MM.1S (cell line): Measurements from ENCODE around the gene RNF187.

Source experiments
- DNase-seq: peaks from one replicate; pipeline ENCODE4 v3.0.0-alpha.2; 2015
- H2AFZ ChIP-seq: fragments of 300-600 bp; sonication (generic); 2 replicates; pipeline ENCODE4 v1.6.0; 2016; ENCODE audit warnings: antibody characterized with exemption, low read length
- H3F3A ChIP-seq: fragments of 300-600 bp; sonication (generic); 2 replicates; pipeline ENCODE4 v1.6.1; 2016; ENCODE audit warnings: mild to moderate bottlenecking, antibody characterized with exemption, low read length, moderate library complexity, mixed read lengths; ENCODE audit not compliant: insufficient read depth
- H3K27ac ChIP-seq: fragments of 300-600 bp; sonication (generic); 2 replicates; pipeline ENCODE4 v1.5.1; 2016; ENCODE audit warnings: mild to moderate bottlenecking, low read length
- H3K27me3 ChIP-seq: fragments of 300-600 bp; sonication (generic); replicated peaks from 2 replicates; pipeline ENCODE4 v1.6.0; 2016; ENCODE audit warnings: low read length; ENCODE audit not compliant: insufficient read depth
- H3K36me3 ChIP-seq: fragments of 300-600 bp; sonication (generic); replicated peaks from 2 replicates; pipeline ENCODE4 v1.6.1; 2016; ENCODE audit warnings: mild to moderate bottlenecking, low read length, mixed read lengths; ENCODE audit not compliant: insufficient read depth
- H3K4me1 ChIP-seq: fragments of 300-600 bp; sonication (generic); 2 replicates; pipeline ENCODE4 v1.6.1; 2016; ENCODE audit warnings: low read length, mixed read lengths
- H3K4me2 ChIP-seq: fragments of 300-600 bp; sonication (generic); 2 replicates; pipeline ENCODE4 v1.6.0; 2016; ENCODE audit warnings: low read depth, low read length
- H3K4me3 ChIP-seq: fragments of 300-600 bp; sonication (generic); 2 replicates; pipeline ENCODE4 v1.5.1; 2016; ENCODE audit warnings: low read length, mixed read lengths
- H3K79me2 ChIP-seq: fragments of 300-600 bp; sonication (generic); 2 replicates; pipeline ENCODE4 v1.6.1; 2016; ENCODE audit warnings: mixed run types, low read length, mixed read lengths
- H3K9ac ChIP-seq: fragments of 300-600 bp; sonication (generic); 2 replicates; pipeline ENCODE4 v1.6.1; 2016; ENCODE audit warnings: low read length, mixed read lengths
- H3K9me2 ChIP-seq: fragments of 300-600 bp; sonication (generic); replicated peaks from 2 replicates; pipeline ENCODE4 v1.6.1; 2016; ENCODE audit warnings: mild to moderate bottlenecking, low read length, mixed read lengths; ENCODE audit not compliant: insufficient read depth
- H3K9me3 ChIP-seq: fragments of 300-600 bp; sonication (generic); replicated peaks from 2 replicates; pipeline ENCODE4 v1.6.1; 2016; ENCODE audit warnings: mild to moderate bottlenecking, low read length, mixed read lengths; ENCODE audit not compliant: insufficient read depth
- H4K20me1 ChIP-seq: fragments of 300-600 bp; sonication (generic); 2 replicates; pipeline ENCODE4 v1.6.1; 2016; ENCODE audit warnings: mild to moderate bottlenecking, low read length, moderate library complexity, mixed read lengths; ENCODE audit not compliant: insufficient read depth
- EZH2 ChIP-seq: fragments of 300-600 bp; sonication (generic); optimal IDR thresholded peaks from 2 replicates; pipeline ENCODE3; 2017; ENCODE audit warnings: low read depth, mild to moderate bottlenecking, antibody characterized with exemption, low read length, mixed read lengths
- EZH2phosphoT487 ChIP-seq: fragments of 300-600 bp; sonication (generic); IDR thresholded peaks from 2 replicates; pipeline ENCODE4 v1.6.1; 2018; ENCODE audit warnings: antibody characterized with exemption, low read length
- TF ChIP-seq, protein P1 (sequence below): fragments of 300-600 bp; sonication (generic); IDR thresholded peaks from 2 replicates; pipeline ENCODE4 v1.5.1; 2016; ENCODE audit warnings: antibody characterized with exemption, low read length, mixed read lengths

The RNF187 gene

DNA sequence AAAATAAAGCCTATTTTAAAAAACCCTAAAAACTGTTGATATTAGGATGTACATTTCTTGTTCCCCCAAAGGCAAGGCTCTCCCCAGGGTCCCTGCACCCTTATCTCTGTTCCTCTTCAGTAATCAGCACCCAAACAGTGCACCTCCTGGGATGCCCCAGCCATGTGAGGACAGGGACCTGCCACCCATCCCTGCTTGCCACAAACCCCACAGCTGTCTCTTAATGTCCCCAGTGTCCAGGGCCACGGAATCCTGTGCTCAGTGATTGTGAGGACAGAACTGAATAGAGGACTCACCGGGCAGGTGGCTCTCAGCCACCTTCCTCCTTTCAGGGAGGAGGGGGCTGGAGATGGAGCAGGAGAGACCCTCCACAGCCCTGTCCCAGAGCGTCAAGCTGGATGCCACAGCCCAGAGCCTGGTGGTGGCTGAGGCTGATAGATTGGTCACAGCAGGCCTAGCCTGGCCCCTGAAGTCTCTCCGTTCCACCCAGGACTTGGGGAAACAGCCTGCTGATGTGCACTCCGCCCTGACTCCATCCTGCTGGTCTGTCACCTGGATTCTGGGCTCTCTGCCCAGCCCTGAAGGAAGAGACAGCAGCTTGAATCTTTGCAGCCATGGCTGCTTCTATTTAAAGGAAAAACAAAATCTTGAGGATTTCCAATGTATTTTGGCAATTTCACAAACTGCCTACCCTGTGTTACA is 23.1 kb downstream of the RNF187 start:
- Histone ChIP-seq H3K27me3 (no peaks in the 10 kb centered on the region), H3K4me2 (no peak overlapping the region), H2AFZ (no peak overlapping the region)

DNA sequence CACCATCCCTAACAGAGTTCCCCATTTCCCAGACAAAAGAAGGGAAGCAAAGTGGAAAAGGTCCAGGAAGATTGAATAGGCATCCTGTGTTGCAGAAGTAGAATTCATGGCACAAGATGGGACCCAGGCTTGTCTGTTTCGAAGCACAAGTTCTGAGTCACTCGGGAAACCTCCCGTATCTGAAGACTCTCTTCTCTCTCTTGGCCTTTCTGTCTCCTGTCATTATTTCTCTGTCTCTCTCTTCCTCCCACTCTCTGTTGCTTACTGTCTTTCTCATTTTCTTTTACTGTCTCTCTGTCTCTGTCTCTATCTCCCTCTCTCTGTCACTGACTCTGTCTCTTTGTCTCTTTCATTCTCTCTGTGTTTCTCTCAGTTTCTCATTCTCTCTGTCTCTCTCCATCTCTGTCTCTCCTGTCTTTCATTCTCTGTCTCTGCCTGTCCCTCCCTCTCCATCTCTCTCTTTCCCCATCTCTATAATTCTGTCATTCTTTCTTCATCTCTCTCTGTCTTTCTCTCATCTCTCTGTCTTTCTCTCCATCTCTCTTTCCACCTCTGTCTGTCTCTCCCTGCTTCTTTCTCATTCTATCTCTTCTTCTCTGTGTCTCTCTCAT is 23.7 kb downstream of the RNF187 start:
- no peak overlapping the region for H3K9ac ChIP-seq
- H3K27ac ChIP-seq: no peak overlapping the region
- H3K9me2 ChIP-seq: no peaks in the 10 kb centered on the region
- no peak for DNase-seq
- no peak for TF ChIP-seq EZH2phosphoT487
- TF ChIP-seq, protein P1, sequence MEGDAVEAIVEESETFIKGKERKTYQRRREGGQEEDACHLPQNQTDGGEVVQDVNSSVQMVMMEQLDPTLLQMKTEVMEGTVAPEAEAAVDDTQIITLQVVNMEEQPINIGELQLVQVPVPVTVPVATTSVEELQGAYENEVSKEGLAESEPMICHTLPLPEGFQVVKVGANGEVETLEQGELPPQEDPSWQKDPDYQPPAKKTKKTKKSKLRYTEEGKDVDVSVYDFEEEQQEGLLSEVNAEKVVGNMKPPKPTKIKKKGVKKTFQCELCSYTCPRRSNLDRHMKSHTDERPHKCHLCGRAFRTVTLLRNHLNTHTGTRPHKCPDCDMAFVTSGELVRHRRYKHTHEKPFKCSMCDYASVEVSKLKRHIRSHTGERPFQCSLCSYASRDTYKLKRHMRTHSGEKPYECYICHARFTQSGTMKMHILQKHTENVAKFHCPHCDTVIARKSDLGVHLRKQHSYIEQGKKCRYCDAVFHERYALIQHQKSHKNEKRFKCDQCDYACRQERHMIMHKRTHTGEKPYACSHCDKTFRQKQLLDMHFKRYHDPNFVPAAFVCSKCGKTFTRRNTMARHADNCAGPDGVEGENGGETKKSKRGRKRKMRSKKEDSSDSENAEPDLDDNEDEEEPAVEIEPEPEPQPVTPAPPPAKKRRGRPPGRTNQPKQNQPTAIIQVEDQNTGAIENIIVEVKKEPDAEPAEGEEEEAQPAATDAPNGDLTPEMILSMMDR: no peak
- TF ChIP-seq EZH2: no peak
- no peak overlapping the region for H2AFZ ChIP-seq
- no peaks in the 10 kb centered on the region for H3K36me3 ChIP-seq
- no peaks in the 10 kb centered on the region for H4K20me1 ChIP-seq
- no peaks in the 10 kb centered on the region for H3K79me2 ChIP-seq
- no peak overlapping the region for H3K4me3 ChIP-seq
- 0 out of 2 replicates have a peak, but pooled peaks cover 8% of the 10 kb centered on the region for H3K4me1 ChIP-seq
- H3K9me3 ChIP-seq: no peaks in the 10 kb centered on the region
- no peaks in the 10 kb centered on the region for H3K27me3 ChIP-seq
- no peaks in the 10 kb centered on the region for H3F3A ChIP-seq
- H3K4me2 ChIP-seq: no peak overlapping the region

More for the DNA sequence above, 23.1 kb downstream of the RNF187 start:
- no peak overlapping the region for H3K27ac ChIP-seq
- no peak overlapping the region for H3K4me3 ChIP-seq
- no peaks in the 10 kb centered on the region for H3K9me3 ChIP-seq
- H3K79me2 ChIP-seq: no peaks in the 10 kb centered on the region
- no peaks in the 10 kb centered on the region for H3K9me2 ChIP-seq
- H4K20me1 ChIP-seq: no peaks in the 10 kb centered on the region
- H3K4me1 ChIP-seq: 0 out of 2 replicates have a peak, but pooled peaks cover 8% of the 10 kb centered on the region
- no peak for DNase-seq
- TF ChIP-seq EZH2phosphoT487 (no peak), EZH2 (no peak)
- TF ChIP-seq, protein P1: no peak
- H3F3A ChIP-seq: no peaks in the 10 kb centered on the region
- H3K36me3 ChIP-seq: no peaks in the 10 kb centered on the region
- H3K9ac ChIP-seq: no peak overlapping the region

DNA sequence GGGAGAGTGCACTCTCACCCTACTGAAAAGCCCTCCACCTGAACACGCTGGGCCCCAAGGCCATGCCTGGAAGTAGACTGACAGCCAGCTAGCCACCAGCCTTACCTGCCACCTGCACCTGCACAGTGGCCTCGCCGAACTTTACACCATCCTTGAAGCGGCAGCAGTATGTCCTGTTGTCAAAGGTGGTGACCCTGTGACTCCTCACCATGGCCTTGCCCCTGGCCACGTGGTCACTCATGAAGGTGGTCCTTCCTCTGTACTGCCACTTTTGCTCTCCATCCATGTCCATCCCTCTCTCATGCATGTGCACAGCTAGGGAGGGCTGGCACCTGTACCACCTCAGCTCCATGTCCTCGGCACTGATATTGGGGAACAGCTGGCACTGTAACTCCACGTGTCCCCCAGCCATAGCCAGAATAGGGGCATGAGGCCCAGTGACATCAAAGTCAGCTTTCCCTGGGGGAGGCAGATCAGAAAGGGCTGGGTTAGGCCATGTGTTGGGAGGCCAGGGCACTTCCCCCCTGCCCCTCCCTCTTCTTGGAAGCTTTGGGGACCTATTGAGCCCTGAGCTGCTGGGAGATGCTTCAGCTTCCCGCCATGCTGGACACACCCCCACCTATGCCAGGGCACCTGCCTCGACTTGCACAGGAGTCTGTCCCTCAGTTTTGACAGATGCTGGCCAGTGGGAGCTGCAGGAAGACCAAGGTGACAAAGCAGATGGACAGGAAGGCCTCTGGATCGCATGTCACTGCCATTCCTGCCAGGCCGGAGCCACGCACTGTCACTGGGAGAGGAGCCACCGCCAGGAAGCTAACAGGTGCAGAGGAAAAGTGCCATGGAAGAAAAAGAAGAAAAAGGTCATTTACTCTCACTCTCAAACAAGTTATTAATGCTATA is 24.6 kb downstream of the RNF187 start:
- Histone ChIP-seq H3K4me2 (no peak overlapping the region), H3K79me2 (no peaks in the 10 kb centered on the region), H3F3A (no peaks in the 10 kb centered on the region), H3K4me1 (0 out of 2 replicates have a peak, but pooled peaks cover 8% of the 10 kb centered on the region), H3K9me3 (no peaks in the 10 kb centered on the region), H3K27ac (no peak overlapping the region), H3K4me3 (no peak overlapping the region), H4K20me1 (no peaks in the 10 kb centered on the region), H3K27me3 (no peaks in the 10 kb centered on the region), H2AFZ (no peak overlapping the region), H3K9ac (no peak overlapping the region), H3K36me3 (no peaks in the 10 kb centered on the region), H3K9me2 (no peaks in the 10 kb centered on the region)
- no peak for TF ChIP-seq EZH2phosphoT487
- no peak for TF ChIP-seq EZH2
- TF ChIP-seq, protein P1: no peak
- no peak for DNase-seq
